K562 (cell line): ENCODE data around the gene YPEL2. TPM values are rescaled to one million over a fixed set of nuclear protein-coding genes. Genes with fewer than 3 reads are reported as not detected.

ENCODE experiments used
- CHD7 ChIP-seq: fragments of 200-600 bp; sonication (generic); IDR thresholded peaks from one replicate; pipeline ENCODE4 v1.6.1; 2012; ENCODE audit warnings: mild to moderate bottlenecking, low read depth, low read length, inconsistent platforms
- EGR1 ChIP-seq: fragments of 450-650 bp; conservative IDR thresholded peaks from 2 replicates; pipeline ENCODE4 v1.6.1; 2017; ENCODE audit warnings: mild to moderate bottlenecking
- FOXK2 ChIP-seq, 2 experiments: fragments of 450-650 bp; IDR thresholded peaks in 1 of 2; conservative IDR thresholded peaks in 1 of 2; 2 replicates each; pipeline ENCODE4 v1.6.1; 2016; ENCODE audit warnings: low read depth in 2 of 2, mild to moderate bottlenecking in 1 of 2
- POLR2B ChIP-seq: fragments of 450-650 bp; IDR thresholded peaks from 2 replicates; pipeline ENCODE4 v1.6.1; 2018; ENCODE audit warnings: low read depth; ENCODE audit not compliant: partially characterized antibody
- TARDBP ChIP-seq: fragments of 450-650 bp; IDR thresholded peaks from 2 replicates; pipeline ENCODE4 v1.6.1; 2016
- TCF7L2 ChIP-seq: fragments of 150-350 bp; IDR thresholded peaks from 2 replicates; pipeline ENCODE4 v1.6.1; 2016; ENCODE audit warnings: low read depth, mild to moderate bottlenecking, low read length, moderate library complexity
- TCFL5 ChIP-seq: fragments of 250-450 bp; sonication (Bioruptor Pico); conservative IDR thresholded peaks from 2 replicates; pipeline ENCODE4 v1.6.1; 2021; ENCODE audit warnings: mild to moderate bottlenecking, moderate library complexity, matching md5 sums
- TGIF2 ChIP-seq: sonication (generic); formaldehyde crosslinking; IDR thresholded peaks from 2 replicates; pipeline ENCODE4 v1.8.1; 2022; ENCODE audit warnings: mild to moderate bottlenecking, missing genetic modification reagents, moderate library complexity
- ZNF436 ChIP-seq: fragments of 250-450, 450-650 bp; sonication (Bioruptor Pico); formaldehyde crosslinking; IDR thresholded peaks from 2 replicates; pipeline ENCODE4 v1.7.0; 2020; ENCODE audit warnings: mild to moderate bottlenecking
- polyA plus RNA-seq, 8 experiments: library from polyadenylated mRNA; depleted of rRNA in 4 of 8; stranded (reverse) in 5 of 8; unstranded in 3 of 8; fragments of >200 nt; fragmentation: Nextera tagmentation in 2 of 8; fragmentation: Illumina TruSeq in 1 of 8; extraction: Ambion mirVana in 2 of 8; extraction: Trizol in 1 of 8; gene quantifications; 2 replicates each; pipeline versions ENCODE4 v1.2.1 to v1.2.3, GENCODE V29; 2011 to 2014; ENCODE audit warnings: inconsistent platforms in 1 of 8, missing spikeins in 1 of 8
- total RNA-seq, 7 experiments: library from RNA; depleted of rRNA in 6 of 7; stranded (reverse); fragments of >200 nt in 6 of 7; fragmentation: Illumina TruSeq in 2 of 7; extraction: Trizol in 2 of 7; gene quantifications; 2 replicates each; pipeline versions ENCODE4 v1.2.1 to v1.2.3, GENCODE V29; 2011 to 2021; ENCODE audit warnings: low replicate concordance in 1 of 7

The YPEL2 gene
- total and polyA plus RNA-seq, 9 of the 15 experiments (the other 6 are each of a cell fraction or from before 2014, with no cell fraction given), result 0.11 to 2.4 (median 0.47) TPM

- TF ChIP-seq CHD7 (no peak), TCF7L2 (no peak), EGR1 (no peak), POLR2B (no peak), ZNF436 (CRISPR knock-in tag) (no peak), TARDBP (no peak), TGIF2 (CRISPR knock-in tag) (no peak), TCFL5 (no peak), FOXK2 (conservative IDR thresholded peaks at IDR 0.05 in 1 of 2, IDR thresholded peaks at IDR 0.05 in 1 of 2; ENCODE audit: low read depth in 2 of 2) (no peak)
Observed at GRCh38 chr17:59341922-59342321, 10.5 kb downstream of the YPEL2 start (continued).
